ENCODE results near the gene GPRASP2. TPM values are rescaled to one million over a fixed set of nuclear protein-coding genes. Genes with fewer than 3 reads are reported as not detected.
A peak's percentile ranks its signal among the peaks of the same experiment; 100 is the strongest.
"Not testable (repeated sequence)": the region's sequence is repeated elsewhere in the genome, so short reads cannot be mapped to it uniquely, and the experiment has no call there.

Gene GPRASP2
- total RNA-seq, 1 donor from 2014 or later: 10.7 TPM

DNA sequence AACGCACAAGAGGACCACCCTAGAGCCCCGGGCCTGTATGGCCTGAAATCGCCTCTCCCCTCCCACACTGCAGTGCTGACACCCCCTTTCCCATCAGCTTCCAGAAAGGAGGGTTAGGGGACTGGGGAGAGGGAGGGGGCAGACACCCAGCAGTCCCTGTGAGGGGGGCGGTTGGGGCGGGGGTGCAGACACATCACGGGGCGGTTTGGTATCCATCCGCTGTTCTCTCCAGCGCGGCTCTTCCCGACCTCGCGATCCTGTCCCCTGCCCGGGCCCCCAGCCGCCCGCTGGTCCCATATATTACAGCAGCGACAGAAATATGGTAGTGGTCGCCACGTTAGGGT lies 404 bp upstream of the GPRASP2 start:
- Mint-ChIP-seq H3K4me1 (ENCODE audit: low read depth) (peaks cover 4% of the 10 kb centered on the region), H3K27me3 (ENCODE audit: low read depth) (no peaks in the 10 kb centered on the region), H3K36me3 (ENCODE audit: low read depth) (no peaks in the 10 kb centered on the region), H3K27ac (ENCODE audit: unreplicated experiment) (no peak overlapping the region), H3K4me3 (ENCODE audit: unreplicated experiment) (peak overlapping the region; percentile 82), H3K9me3 (ENCODE audit: low read depth) (peaks cover 10% of the 10 kb centered on the region)
- TF ChIP-seq, protein P1, sequence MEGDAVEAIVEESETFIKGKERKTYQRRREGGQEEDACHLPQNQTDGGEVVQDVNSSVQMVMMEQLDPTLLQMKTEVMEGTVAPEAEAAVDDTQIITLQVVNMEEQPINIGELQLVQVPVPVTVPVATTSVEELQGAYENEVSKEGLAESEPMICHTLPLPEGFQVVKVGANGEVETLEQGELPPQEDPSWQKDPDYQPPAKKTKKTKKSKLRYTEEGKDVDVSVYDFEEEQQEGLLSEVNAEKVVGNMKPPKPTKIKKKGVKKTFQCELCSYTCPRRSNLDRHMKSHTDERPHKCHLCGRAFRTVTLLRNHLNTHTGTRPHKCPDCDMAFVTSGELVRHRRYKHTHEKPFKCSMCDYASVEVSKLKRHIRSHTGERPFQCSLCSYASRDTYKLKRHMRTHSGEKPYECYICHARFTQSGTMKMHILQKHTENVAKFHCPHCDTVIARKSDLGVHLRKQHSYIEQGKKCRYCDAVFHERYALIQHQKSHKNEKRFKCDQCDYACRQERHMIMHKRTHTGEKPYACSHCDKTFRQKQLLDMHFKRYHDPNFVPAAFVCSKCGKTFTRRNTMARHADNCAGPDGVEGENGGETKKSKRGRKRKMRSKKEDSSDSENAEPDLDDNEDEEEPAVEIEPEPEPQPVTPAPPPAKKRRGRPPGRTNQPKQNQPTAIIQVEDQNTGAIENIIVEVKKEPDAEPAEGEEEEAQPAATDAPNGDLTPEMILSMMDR (IDR thresholded peaks at IDR 0.05): no peak
- DNase-seq (ENCODE audit: low spot score): no peak

DNA sequence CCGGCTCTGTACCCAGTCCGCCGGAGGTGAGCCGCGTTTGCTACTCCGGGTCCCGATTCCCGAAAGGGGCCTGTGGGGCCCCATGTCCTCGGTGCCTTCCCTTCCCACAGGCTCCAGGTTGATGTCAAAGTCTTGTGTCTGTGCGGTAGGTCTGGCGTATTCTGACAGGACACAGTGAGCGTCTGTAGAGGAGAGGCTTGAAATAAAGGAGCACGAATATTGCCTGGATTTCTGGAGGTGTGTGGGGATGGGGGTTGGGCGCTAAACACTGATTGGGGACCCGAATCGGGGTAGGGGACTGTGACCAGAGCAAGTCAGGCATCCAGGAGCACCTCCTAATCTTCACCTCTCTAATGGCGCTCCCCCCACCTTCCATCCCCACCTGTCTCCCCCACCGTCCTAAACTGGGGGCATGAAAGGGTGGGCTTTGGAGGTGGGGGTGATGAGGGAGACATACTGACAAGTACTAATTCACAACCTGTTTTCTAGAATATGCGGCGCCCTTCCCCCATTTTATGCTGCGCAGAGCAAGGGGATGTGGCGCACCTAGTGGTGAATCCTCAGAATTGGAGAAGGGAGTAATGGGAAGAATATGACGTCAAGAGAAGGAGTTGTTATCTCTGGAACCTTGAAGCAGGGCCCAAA lies 855 bp downstream of the GPRASP2 start:
- peak overlapping the region; percentile 82 for H3K4me3 Mint-ChIP-seq (ENCODE audit: unreplicated experiment)
- no peak for DNase-seq (ENCODE audit: low spot score)

DNA sequence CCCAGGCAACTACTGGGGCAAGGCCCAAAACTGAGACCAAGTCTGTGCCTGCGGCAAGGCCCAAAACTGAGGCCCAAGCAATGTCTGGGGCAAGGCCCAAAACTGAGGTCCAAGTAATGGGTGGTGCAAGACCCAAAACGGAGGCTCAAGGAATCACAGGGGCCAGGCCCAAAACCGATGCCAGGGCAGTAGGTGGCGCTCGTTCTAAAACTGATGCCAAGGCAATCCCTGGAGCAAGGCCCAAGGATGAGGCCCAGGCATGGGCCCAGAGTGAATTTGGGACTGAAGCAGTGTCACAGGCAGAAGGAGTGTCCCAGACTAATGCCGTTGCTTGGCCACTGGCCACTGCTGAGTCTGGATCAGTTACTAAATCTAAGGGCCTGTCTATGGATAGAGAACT lies 2.7 kb downstream of the GPRASP2 start:
- Mint-ChIP-seq H3K27me3 (ENCODE audit: low read depth) (no peaks in the 10 kb centered on the region), H3K27ac (ENCODE audit: unreplicated experiment) (no peak overlapping the region), H3K36me3 (ENCODE audit: low read depth) (no peaks in the 10 kb centered on the region), H3K9me3 (ENCODE audit: low read depth) (peaks cover 10% of the 10 kb centered on the region), H3K4me3 (ENCODE audit: unreplicated experiment) (no peak overlapping the region), H3K4me1 (ENCODE audit: low read depth) (peaks cover 4% of the 10 kb centered on the region)
- DNase-seq (ENCODE audit: low spot score): no peak
- TF ChIP-seq, protein P1 (IDR thresholded peaks at IDR 0.05): no peak

More for the DNA sequence above, 855 bp downstream of the GPRASP2 start:
- Mint-ChIP-seq H3K27me3 (ENCODE audit: low read depth) (no peaks in the 10 kb centered on the region), H3K4me1 (ENCODE audit: low read depth) (peaks cover 4% of the 10 kb centered on the region), H3K27ac (ENCODE audit: unreplicated experiment) (peak overlapping the region; percentile 65), H3K9me3 (ENCODE audit: low read depth) (peaks cover 10% of the 10 kb centered on the region), H3K36me3 (ENCODE audit: low read depth) (no peaks in the 10 kb centered on the region)
- TF ChIP-seq, protein P1 (IDR thresholded peaks at IDR 0.05): peak; percentile 79

DNA sequence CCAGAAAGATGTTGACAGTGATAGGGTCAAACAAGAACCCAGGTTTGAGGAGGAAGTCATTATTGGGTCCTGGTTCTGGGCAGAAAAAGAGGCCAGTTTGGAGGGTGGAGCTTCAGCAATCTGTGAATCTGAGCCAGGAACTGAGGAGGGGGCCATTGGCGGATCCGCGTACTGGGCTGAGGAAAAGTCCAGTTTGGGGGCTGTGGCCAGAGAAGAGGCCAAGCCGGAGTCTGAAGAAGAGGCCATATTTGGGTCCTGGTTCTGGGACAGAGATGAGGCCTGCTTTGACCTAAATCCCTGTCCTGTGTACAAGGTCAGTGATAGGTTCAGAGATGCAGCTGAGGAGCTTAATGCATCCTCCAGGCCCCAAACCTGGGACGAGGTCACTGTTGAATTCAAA lies 3.7 kb downstream of the GPRASP2 start:
- no peak for DNase-seq (ENCODE audit: low spot score)
- peaks cover 8% of the 10 kb centered on the region for H3K9me3 Mint-ChIP-seq (ENCODE audit: low read depth)
- H3K36me3 Mint-ChIP-seq (ENCODE audit: low read depth): no peaks in the 10 kb centered on the region

DNA sequence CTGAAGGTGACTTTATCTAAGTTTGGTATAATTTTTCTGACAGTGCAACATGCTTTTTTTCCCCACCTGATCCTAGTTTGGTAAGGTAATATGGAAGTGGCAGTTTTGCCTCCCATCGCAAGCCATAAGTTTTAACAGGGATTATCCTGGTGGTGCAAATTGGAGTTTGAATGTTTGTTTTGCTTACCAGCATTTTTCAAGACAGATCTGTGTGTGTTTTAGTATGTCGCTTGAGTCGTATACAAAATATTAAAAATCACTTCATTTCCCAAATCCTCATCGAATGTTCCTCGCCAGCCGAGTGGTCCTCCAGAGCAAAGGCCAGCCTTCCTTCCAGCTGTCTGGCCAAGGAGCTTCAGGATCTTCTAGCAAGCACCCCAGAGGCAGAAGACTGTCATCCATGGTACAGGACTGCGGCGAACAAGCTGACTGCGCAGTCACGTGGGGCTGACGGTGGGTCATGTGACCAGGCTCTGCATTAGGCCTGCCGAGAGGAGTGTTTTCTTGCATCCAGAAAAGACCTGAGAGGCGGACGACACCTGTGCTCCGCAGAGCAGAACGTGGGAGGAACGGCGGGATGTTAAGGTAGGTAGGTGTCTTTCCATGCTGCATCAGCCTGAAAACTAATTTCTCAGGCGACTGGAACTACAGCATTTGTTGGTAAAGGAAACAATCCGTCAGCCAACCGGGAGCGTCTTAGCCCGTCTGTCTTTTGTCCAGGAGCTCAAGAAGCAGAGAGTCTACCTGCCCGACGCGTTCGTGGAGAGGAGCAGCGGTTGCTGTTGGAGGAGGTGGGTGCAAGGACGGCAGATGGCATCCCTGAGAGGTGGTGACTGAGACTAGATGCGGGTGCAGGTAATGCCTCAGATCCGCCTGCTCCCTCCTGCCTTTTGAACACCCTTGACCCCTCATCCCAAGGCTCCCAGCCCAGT lies 8.3 kb downstream of the GPRASP2 start, which contains the start of gene GPRASP3:
GPRASP3 (plus strand) TSS at position 507 of the 932 bp plus-strand sequence. CDS start 28,253 bp downstream, outside the sequence.
- H3K4me1 Mint-ChIP-seq (ENCODE audit: low read depth): no peaks in the 10 kb centered on the region
- H3K36me3 Mint-ChIP-seq (ENCODE audit: low read depth): no peaks in the 10 kb centered on the region
- no peak within 1 kb of the TSS for H3K4me3 Mint-ChIP-seq (ENCODE audit: unreplicated experiment)
- TF ChIP-seq, protein P1 (IDR thresholded peaks at IDR 0.05): no peak
- no peaks in the 10 kb centered on the region for H3K27me3 Mint-ChIP-seq (ENCODE audit: low read depth)
- H3K27ac Mint-ChIP-seq (ENCODE audit: unreplicated experiment): no peak within 1 kb of the TSS
- H3K9me3 Mint-ChIP-seq (ENCODE audit: low read depth): peaks cover 11% of the 10 kb centered on the region
- no peak for DNase-seq (ENCODE audit: low spot score)

More for the DNA sequence above, 3.7 kb downstream of the GPRASP2 start:
- H3K4me3 Mint-ChIP-seq (ENCODE audit: unreplicated experiment): no peak overlapping the region
- H3K4me1 Mint-ChIP-seq (ENCODE audit: low read depth): peaks cover 4% of the 10 kb centered on the region
- no peak overlapping the region for H3K27ac Mint-ChIP-seq (ENCODE audit: unreplicated experiment)
- TF ChIP-seq, protein P1 (IDR thresholded peaks at IDR 0.05): no peak
- no peaks in the 10 kb centered on the region for H3K27me3 Mint-ChIP-seq (ENCODE audit: low read depth)

DNA sequence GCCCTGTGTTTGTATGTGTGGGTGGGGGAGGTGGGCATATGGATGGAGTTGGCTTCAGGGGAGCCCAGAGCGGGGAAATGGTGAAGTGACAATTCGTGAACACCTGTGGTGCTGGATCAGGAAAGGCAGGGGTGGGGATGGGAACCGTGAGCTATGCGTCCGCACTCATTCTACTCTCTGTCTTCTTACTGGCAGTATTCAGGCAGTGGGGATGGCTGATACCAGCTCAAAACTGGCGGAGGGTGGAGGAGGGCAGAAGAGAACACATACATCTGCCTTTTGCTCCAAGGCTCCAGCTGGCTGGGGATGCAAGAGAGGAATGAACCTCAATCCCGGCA lies 8.9 kb downstream of the GPRASP2 start:
- H3K4me1 Mint-ChIP-seq (ENCODE audit: low read depth); H3K4me3 Mint-ChIP-seq (ENCODE audit: unreplicated experiment); DNase-seq (ENCODE audit: low spot score); H3K9me3 Mint-ChIP-seq (ENCODE audit: low read depth); H3K27ac Mint-ChIP-seq (ENCODE audit: unreplicated experiment); H3K36me3 Mint-ChIP-seq (ENCODE audit: low read depth); H3K27me3 Mint-ChIP-seq (ENCODE audit: low read depth): not testable (repeated sequence)

All from chondrocyte (in vitro differentiated cells).